ENCODE measurements around the gene IL9R. TPM values are rescaled to one million over a fixed set of nuclear protein-coding genes. Genes with fewer than 3 reads are reported as not detected.

Gene IL9R
- total and polyA plus RNA-seq, 2 of the 4 experiments (the other 2 are of a cell fraction) = 0.05 TPM; not detected in 1

GRCh38 chrX:156008915-156009314, 11.4 kb downstream of the IL9R start:
- ChIA-PET POLR2A (ENCODE audit: unreplicated experiment) (no interaction called here), CTCF (no interaction called here)
- dilution Hi-C loops (cut with HindIII; ENCODE audit: low sequenced_read_pairs, unreplicated experiment) = no loop called here
- H3K4me1 ChIP-seq (ENCODE audit: control insufficient read depth, insufficient read depth, low read length) = no peaks in the 10 kb centered on the region
- H3K14ac ChIP-seq (replicated peaks; ENCODE audit: low read depth, low read length) = no peak overlapping the region
- ATAC-seq (ENCODE audit: low read depth) (no peak), DNase-seq (no peak)
- WGBS, 2 experiments (ENCODE audit: extremely low coverage in 2 of 2, insufficient read length in 1 of 2) = no CpG with 5 or more reads among the region's 1 CpG
- H4K91ac ChIP-seq (ENCODE audit: insufficient read depth, low read depth, low read length) = no peak overlapping the region
- H3K9me1 ChIP-seq (ENCODE audit: insufficient read depth, low read length) = no peaks in the 10 kb centered on the region
- no peak overlapping the region for H2BK120ac ChIP-seq (ENCODE audit: low read depth, low read length)
- H4K20me1 ChIP-seq (ENCODE audit: insufficient read depth, low read length) = no peaks in the 10 kb centered on the region
- no peak overlapping the region for H4K8ac ChIP-seq (ENCODE audit: low read depth in 2 of 2, low read length in 2 of 2)
- no peak overlapping the region for H3K4ac ChIP-seq (ENCODE audit: low read depth, low read length)
- no peak overlapping the region for H3K4me2 ChIP-seq (ENCODE audit: low read depth, low read length)
- H4K5ac ChIP-seq (ENCODE audit: low read depth, low read length) = no peak overlapping the region
- no peak overlapping the region for H2AFZ ChIP-seq (replicated peaks; ENCODE audit: low read length, poor library complexity)
- intact Hi-C loops (cut with micrococcal nuclease) = no loop called here
- H2AK9ac ChIP-seq (replicated peaks; ENCODE audit: low read depth, low read length, poor library complexity) = no peak overlapping the region
- no TSS peak for BruUV-seq (replicated peaks)
- peak overlapping the region; percentile 90 for H2BK5ac ChIP-seq (ENCODE audit: low read depth, low read length, poor library complexity, severe bottlenecking)
- no peak overlapping the region for H3K9ac ChIP-seq (ENCODE audit: low read depth, low read length)
- H3K9me3 ChIP-seq (ENCODE audit: control insufficient read depth, insufficient read depth, low read length) = no peaks in the 10 kb centered on the region
- no peak overlapping the region for H2BK15ac ChIP-seq (ENCODE audit: low read depth, low read length)
- in situ Hi-C loops (cut with MboI; ENCODE audit: low sequenced_read_pairs) = no loop called here
- TF ChIP-seq CHD1 (IDR thresholded peaks at IDR 0.05; ENCODE audit: low read depth, low read length) (no peak), SMC3 (IDR thresholded peaks at IDR 0.05; ENCODE audit: low read depth, low read length) (no peak), CTCF (conservative IDR thresholded peaks at IDR 0.05; ENCODE audit: low read depth, low read length) (no peak), POLR2A (IDR thresholded peaks at IDR 0.05; ENCODE audit: low read depth, low read length) (no peak), MAZ (IDR thresholded peaks at IDR 0.05; ENCODE audit: borderline replicate concordance, low read depth, low read length) (no peak), USF2 (IDR thresholded peaks at IDR 0.05; ENCODE audit: low read depth, low read length) (no peak), RFX5 (IDR thresholded peaks at IDR 0.05; ENCODE audit: low read depth, low read length) (no peak), MAFK (IDR thresholded peaks at IDR 0.05; ENCODE audit: low read depth, low read length) (no peak), NFE2L2 (IDR thresholded peaks at IDR 0.05; ENCODE audit: low read depth, low read length) (no peak), RAD21 (IDR thresholded peaks at IDR 0.05; ENCODE audit: low read length) (no peak), FOS (IDR thresholded peaks at IDR 0.05; ENCODE audit: low read depth, low read length) (no peak), ELK1 (IDR thresholded peaks at IDR 0.05; ENCODE audit: borderline replicate concordance, low read depth, low read length) (no peak), MXI1 (IDR thresholded peaks at IDR 0.05; ENCODE audit: borderline replicate concordance, low read depth, low read length) (no peak)
- H3K27me3 ChIP-seq (ENCODE audit: control insufficient read depth, insufficient read depth, low read length) = no peaks in the 10 kb centered on the region
- no peaks in the 10 kb centered on the region for H3K79me1 ChIP-seq (ENCODE audit: low read depth in 1 of 2, low read length in 2 of 2)
- no peak overlapping the region for H2AK5ac ChIP-seq (ENCODE audit: low read depth, low read length)
- no peaks in the 10 kb centered on the region for H3K36me3 ChIP-seq (ENCODE audit: control insufficient read depth, insufficient read depth, low read length)
- H3K27ac ChIP-seq (ENCODE audit: insufficient read depth, low read length) = no peak overlapping the region
- no peak overlapping the region for H3K56ac ChIP-seq (ENCODE audit: extremely low read depth, insufficient read depth, low read length)
- no peak overlapping the region for H2BK20ac ChIP-seq (ENCODE audit: low read depth, low read length)
- H3K4me3 ChIP-seq (ENCODE audit: insufficient read depth, low read depth, low read length) = no peak overlapping the region
- no peak overlapping the region for H3K18ac ChIP-seq (ENCODE audit: low read depth, low read length)
- no peak overlapping the region for H3K23ac ChIP-seq (ENCODE audit: low read depth, low read length)
